Panc1 (cell line): ENCODE data around the gene EEIG2. TPM values are rescaled to one million over a fixed set of nuclear protein-coding genes. Genes with fewer than 3 reads are reported as not detected.

Source experiments
- ATAC-seq: fragments of 200-7000 bp; cut with Tn5 transposase; 2 replicates; pipeline ENCODE4 v1.9.1; 2020; ENCODE audit warnings: mild to moderate bottlenecking, moderate library complexity
- BruUV-seq: library from RNA; stranded (reverse); fragments of 400-500 nt; replicated peaks from 2 replicates; lab custom pipeline; 2021; lab: Mats Ljungman, UMichigan
- CTCF ChIA-PET: fragments of 300-600 bp; sonication (Branson Sonifier 250); formaldehyde crosslinking; loops from one replicate; lab custom pipeline; 2022; ENCODE audit warnings: antibody characterized with exemption; lab: Charles Lee
- POLR2A ChIA-PET: fragments of 300-600 bp; sonication (Branson Sonifier 250); formaldehyde crosslinking; loops from one replicate; lab custom pipeline; 2022; ENCODE audit warnings: antibody characterized with exemption; lab: Charles Lee
- DNase-seq: peaks from one replicate; pipeline ENCODE4 v3.0.0-alpha.2; 2010; ENCODE audit warnings: low read depth, low spot score
- H3K27ac ChIP-seq: 2 replicates; pipeline ENCODE4 v1.5.1; 2011; ENCODE audit warnings: mild to moderate bottlenecking, low read length, inconsistent platforms
- H3K27me3 ChIP-seq: fragments of 200-500 bp; sonication (Bioruptor generic); 2 replicates; pipeline ENCODE4 v1.6.0; 2014; ENCODE audit warnings: low read length, inconsistent platforms; ENCODE audit not compliant: control insufficient read depth, insufficient read depth
- H3K36me3 ChIP-seq: fragments of 200-500 bp; sonication (Bioruptor generic); 2 replicates; pipeline ENCODE4 v1.5.1; 2014; ENCODE audit warnings: inconsistent platforms, mild to moderate bottlenecking, low read length, moderate library complexity; ENCODE audit not compliant: control insufficient read depth, insufficient read depth
- H3K4me1 ChIP-seq: 2 replicates; pipeline ENCODE4 v1.5.1; 2011; ENCODE audit warnings: inconsistent platforms, mild to moderate bottlenecking, low read length, moderate library complexity; ENCODE audit not compliant: control insufficient read depth, insufficient read depth
- H3K4me3 ChIP-seq, 2 experiments: 2 replicates each; pipeline ENCODE4 v1.5.1; 2011 to 2012; ENCODE audit warnings: low read depth in 2 of 2, low read length in 2 of 2, mild to moderate bottlenecking in 2 of 2, inconsistent platforms in 1 of 2, moderate library complexity in 1 of 2
- H3K9me3 ChIP-seq: fragments of 200-500 bp; sonication (Bioruptor generic); 2 replicates; pipeline ENCODE4 v1.5.1; 2014; ENCODE audit warnings: low read depth, mild to moderate bottlenecking, inconsistent platforms, low read length, moderate library complexity; ENCODE audit not compliant: control insufficient read depth, insufficient read depth
- CTCF ChIP-seq: fragments of 450-650 bp; IDR thresholded peaks from 2 replicates; pipeline ENCODE4 v1.5.1; 2017; ENCODE audit warnings: mild to moderate bottlenecking
- POLR2AphosphoS5 ChIP-seq: IDR thresholded peaks from 2 replicates; pipeline ENCODE4 v1.6.1; 2012; ENCODE audit warnings: mild to moderate bottlenecking, low read depth, low read length, moderate library complexity
- REST ChIP-seq, 2 experiments: IDR thresholded peaks; 2 replicates each; pipeline ENCODE4 v1.6.1; 2011 to 2012; ENCODE audit warnings: low read depth in 2 of 2, control low read depth in 1 of 2, low read length in 1 of 2, mild to moderate bottlenecking in 1 of 2, moderate library complexity in 1 of 2; ENCODE audit not compliant: insufficient read depth in 1 of 2
- SIN3A ChIP-seq: IDR thresholded peaks from 2 replicates; pipeline ENCODE4 v1.6.1; 2012; ENCODE audit warnings: low read depth, mild to moderate bottlenecking, low read length, moderate library complexity, borderline replicate concordance; ENCODE audit not compliant: insufficient read depth
- TCF7L2 ChIP-seq: IDR thresholded peaks from 2 replicates; pipeline ENCODE4 v1.6.1; 2011; ENCODE audit warnings: mild to moderate bottlenecking, low read depth, low read length, inconsistent platforms
- in situ Hi-C: cut with HindIII; loops from 2 replicates; pipeline ENCODE4 v1.10.0; 2016; ENCODE audit warnings: low sequenced_read_pairs, low pct_unique_long_range_greater_than_20kb
- intact Hi-C: fragments of 100-400 bp; cut with micrococcal nuclease; formaldehyde crosslinking; loops from one replicate; pipeline ENCODE4 v1.10.0; 2022; ENCODE audit not compliant: unreplicated experiment
- total RNA-seq: library from RNA; stranded (reverse); gene quantifications from one replicate; pipeline ENCODE4 v1.2.1, GENCODE V29; 2021; ENCODE audit not compliant: unreplicated experiment

EEIG2 gene
- total RNA-seq, 1 experiment from 2014 or later = 5.4 TPM

- Histone ChIP-seq H3K36me3 (no peaks in the 10 kb centered on the region), H3K27me3 (no peaks in the 10 kb centered on the region), H3K4me3 (no peak overlapping the region), H3K27ac (no peak overlapping the region), H3K4me1 (no peaks in the 10 kb centered on the region), H3K9me3 (no peaks in the 10 kb centered on the region)
- DNase-seq = no peak
- CTCF ChIA-PET = no interaction called here
- ATAC-seq = no peak
- in situ Hi-C loops = no loop called here
- POLR2A ChIA-PET = no interaction called here
- no TSS peak for BruUV-seq
- intact Hi-C loops = no loop called here
- TF ChIP-seq SIN3A (no peak), CTCF (no peak), TCF7L2 (no peak), REST (IDR thresholded peaks at IDR 0.05; ENCODE audit: insufficient read depth in 1 of 2, low read depth in 2 of 2, low read length in 1 of 2) (no peak), POLR2AphosphoS5 (no peak)
These were observed 40.6 kb downstream of the EEIG2 start for GRCh38 chr1:108600504-108600903.

GRCh38 chr1:108601708-108602410, 42.0 kb downstream of the EEIG2 start:
- POLR2A ChIA-PET = no interaction called here
- no peak for DNase-seq
- Histone ChIP-seq H3K27me3 (no peaks in the 10 kb centered on the region), H3K4me1 (no peaks in the 10 kb centered on the region), H3K27ac (no peak overlapping the region), H3K36me3 (no peaks in the 10 kb centered on the region), H3K4me3 (no peak overlapping the region), H3K9me3 (no peaks in the 10 kb centered on the region)
- ATAC-seq = no peak
- in situ Hi-C loops = no loop called here
- intact Hi-C loops = no loop called here
- no TSS peak for BruUV-seq
- CTCF ChIA-PET = no interaction called here
- TF ChIP-seq POLR2AphosphoS5 (no peak), REST (IDR thresholded peaks at IDR 0.05; ENCODE audit: insufficient read depth in 1 of 2, low read depth in 2 of 2, low read length in 1 of 2) (no peak), CTCF (no peak)
